ENCODE results near the gene PGAP6. TPM values are rescaled to one million over a fixed set of nuclear protein-coding genes. Genes with fewer than 3 reads are reported as not detected.

Gene PGAP6
- total and polyA plus RNA-seq, 2 of the 13 experiments (the other 11 are each of a cell fraction or from before 2014, with no cell fraction given), result 52.7 to 136 TPM

- Histone ChIP-seq H4K20me1 (ENCODE audit: insufficient read depth, low read length) (no peaks in the 10 kb centered on the region), H3K27me3 (ENCODE audit: control insufficient read depth in 1 of 2, insufficient read depth in 2 of 2, low read length in 2 of 2) (no peaks in the 10 kb centered on the region), H3K4me2 (ENCODE audit: low read depth, low read length) (no peak overlapping the region), H3K36me3 (replicated peaks in 1 of 2; ENCODE audit: control insufficient read depth in 1 of 2, insufficient read depth in 2 of 2, low read length in 2 of 2) (peaks cover 19 to 35% of the 10 kb centered on the region in 2 experiments; a peak in 4 of 5 replicates), H3K9ac (ENCODE audit: insufficient read depth, low read depth, low read length) (no peak overlapping the region), H3K79me2 (ENCODE audit: insufficient read depth, low read length) (peaks cover 6% of the 10 kb centered on the region), H3K4me1 (ENCODE audit: insufficient read depth, low read length) (peaks cover 18% of the 10 kb centered on the region), H3K4me3 (replicated peaks in 1 of 3; ENCODE audit: insufficient read depth in 1 of 3, low read depth in 2 of 3, low read length in 3 of 3) (no peak overlapping the region), H3K27ac (ENCODE audit: extremely low read length, insufficient read depth, low read length) (no peak overlapping the region), H3K9me3 (ENCODE audit: low read length) (no peaks in the 10 kb centered on the region), H2AFZ (ENCODE audit: low read length) (no peak overlapping the region)
- no peak for ATAC-seq
- intact Hi-C loops (cut with micrococcal nuclease; ENCODE audit: unreplicated experiment) (no loop called here), in situ Hi-C loops (cut with HindIII; ENCODE audit: extremely low pct_ligation_motif_present, low pct_unique_long_range_greater_than_20kb) (no loop called here)
- no peak for FAIRE-seq
- no peak for TF ChIP-seq ZNF205 (CRISPR knock-in tag; IDR thresholded peaks at IDR 0.05)
- TF ChIP-seq DPF2 (CRISPR knock-in tag; IDR thresholded peaks at IDR 0.05; ENCODE audit: borderline replicate concordance, low read depth), result no peak
- TF ChIP-seq HBP1 (CRISPR knock-in tag; IDR thresholded peaks at IDR 0.05; ENCODE audit: low read depth), result no peak
- no peak for TF ChIP-seq ZFP90 (CRISPR knock-in tag; IDR thresholded peaks at IDR 0.05; ENCODE audit: borderline replicate concordance)
- TF ChIP-seq ZSCAN31 (CRISPR knock-in tag; IDR thresholded peaks at IDR 0.05; ENCODE audit: low read depth), result no peak
- no peak for TF ChIP-seq CSRNP2 (CRISPR knock-in tag; conservative IDR thresholded peaks at IDR 0.05; ENCODE audit: low read depth)
- no peak for TF ChIP-seq MLX (CRISPR knock-in tag; IDR thresholded peaks at IDR 0.05)
- no peak for TF ChIP-seq THAP8 (CRISPR knock-in tag; IDR thresholded peaks at IDR 0.05; ENCODE audit: borderline replicate concordance)
- no peak for TF ChIP-seq RNF2 (conservative IDR thresholded peaks at IDR 0.05; ENCODE audit: low read depth)
- TF ChIP-seq MLLT10 (CRISPR knock-in tag; IDR thresholded peaks at IDR 0.05), result no peak
- ChIA-PET CTCF (ENCODE audit: low intra/inter-chr PET ratio, low total read pairs) (no interaction called here), POLR2A (no interaction called here)
- DNase-seq (ENCODE audit: low spot score), result no peak
- WGBS (ENCODE audit: low lambda C conversion rate), result 100% methylated on average over 4 of the region's 5 CpGs
- no TSS peak for BruUV-seq (replicated peaks)
Measured at GRCh38 chr16:373020-373598, 8.7 kb downstream of the PGAP6 start.
